ENCODE data around the gene LEAP2. TPM values are rescaled to one million over a fixed set of nuclear protein-coding genes. Genes with fewer than 3 reads are reported as not detected.

LEAP2 gene
- polyA plus RNA-seq, 1 of the 3 experiments (the other 2 are of a cell fraction), result 0.64 TPM

GRCh38 chr5:132877466-132877865, 4.0 kb downstream of the LEAP2 start:
- Histone ChIP-seq H2AFZ (ENCODE audit: low read depth) (no peak overlapping the region), H3K4me3 (ENCODE audit: low read depth in 2 of 2, low read length in 1 of 2) (no peak overlapping the region), H3K36me3 (replicated peaks in 1 of 2; ENCODE audit: control insufficient read depth in 1 of 2, insufficient read depth in 2 of 2, low read length in 1 of 2) (peaks cover 82 to 92% of the 10 kb centered on the region in 2 experiments), H4K20me1 (ENCODE audit: insufficient read depth) (0 out of 2 replicates have a peak, but pooled peaks cover 3% of the 10 kb centered on the region), H3K9ac (no peak overlapping the region), H3K27ac (ENCODE audit: low read depth in 2 of 2, low read length in 1 of 2) (peak overlapping the region in 1 of 2 experiments; percentile 35; a peak in 1 of 4 replicates), H3F3A (replicated peaks; ENCODE audit: insufficient read depth) (peaks cover 14% of the 10 kb centered on the region), H3K27me3 (ENCODE audit: insufficient read depth) (no peaks in the 10 kb centered on the region), H3K79me2 (ENCODE audit: insufficient read depth) (no peaks in the 10 kb centered on the region; the same call in 1 of the 2 replicates), H3K4me1 (ENCODE audit: control insufficient read depth in 1 of 2, insufficient read depth in 2 of 2, low read depth in 1 of 2, low read length in 1 of 2) (peaks cover 0 to 4% of the 10 kb centered on the region in 2 experiments; a peak in 2 of 4 replicates), H3K4me2 (no peak overlapping the region), H3K9me2 (no peaks in the 10 kb centered on the region), H3K9me3 (no peaks in the 10 kb centered on the region)
- TF ChIP-seq ZBTB33 (IDR thresholded peaks at IDR 0.05; ENCODE audit: borderline replicate concordance, low read depth) (no peak), RXRA (IDR thresholded peaks at IDR 0.05; ENCODE audit: borderline replicate concordance, low read depth) (no peak), YY1 (IDR thresholded peaks at IDR 0.05; ENCODE audit: low read depth) (no peak), MEF2A (IDR thresholded peaks at IDR 0.05; ENCODE audit: borderline replicate concordance, low read depth) (no peak), POLR2AphosphoS5 (IDR thresholded peaks at IDR 0.05; ENCODE audit: low read depth, low read length) (no peak), TAF1 (IDR thresholded peaks at IDR 0.05; ENCODE audit: borderline replicate concordance, low read depth, low read length) (no peak), FOXM1 (IDR thresholded peaks at IDR 0.05; ENCODE audit: low read depth) (no peak), PBX3 (IDR thresholded peaks at IDR 0.05) (no peak)
- TF ChIP-seq, protein P1, sequence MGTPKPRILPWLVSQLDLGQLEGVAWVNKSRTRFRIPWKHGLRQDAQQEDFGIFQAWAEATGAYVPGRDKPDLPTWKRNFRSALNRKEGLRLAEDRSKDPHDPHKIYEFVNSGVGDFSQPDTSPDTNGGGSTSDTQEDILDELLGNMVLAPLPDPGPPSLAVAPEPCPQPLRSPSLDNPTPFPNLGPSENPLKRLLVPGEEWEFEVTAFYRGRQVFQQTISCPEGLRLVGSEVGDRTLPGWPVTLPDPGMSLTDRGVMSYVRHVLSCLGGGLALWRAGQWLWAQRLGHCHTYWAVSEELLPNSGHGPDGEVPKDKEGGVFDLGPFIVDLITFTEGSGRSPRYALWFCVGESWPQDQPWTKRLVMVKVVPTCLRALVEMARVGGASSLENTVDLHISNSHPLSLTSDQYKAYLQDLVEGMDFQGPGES (IDR thresholded peaks at IDR 0.05; ENCODE audit: low read depth, low read length), result no peak
- TF ChIP-seq, protein P2, sequence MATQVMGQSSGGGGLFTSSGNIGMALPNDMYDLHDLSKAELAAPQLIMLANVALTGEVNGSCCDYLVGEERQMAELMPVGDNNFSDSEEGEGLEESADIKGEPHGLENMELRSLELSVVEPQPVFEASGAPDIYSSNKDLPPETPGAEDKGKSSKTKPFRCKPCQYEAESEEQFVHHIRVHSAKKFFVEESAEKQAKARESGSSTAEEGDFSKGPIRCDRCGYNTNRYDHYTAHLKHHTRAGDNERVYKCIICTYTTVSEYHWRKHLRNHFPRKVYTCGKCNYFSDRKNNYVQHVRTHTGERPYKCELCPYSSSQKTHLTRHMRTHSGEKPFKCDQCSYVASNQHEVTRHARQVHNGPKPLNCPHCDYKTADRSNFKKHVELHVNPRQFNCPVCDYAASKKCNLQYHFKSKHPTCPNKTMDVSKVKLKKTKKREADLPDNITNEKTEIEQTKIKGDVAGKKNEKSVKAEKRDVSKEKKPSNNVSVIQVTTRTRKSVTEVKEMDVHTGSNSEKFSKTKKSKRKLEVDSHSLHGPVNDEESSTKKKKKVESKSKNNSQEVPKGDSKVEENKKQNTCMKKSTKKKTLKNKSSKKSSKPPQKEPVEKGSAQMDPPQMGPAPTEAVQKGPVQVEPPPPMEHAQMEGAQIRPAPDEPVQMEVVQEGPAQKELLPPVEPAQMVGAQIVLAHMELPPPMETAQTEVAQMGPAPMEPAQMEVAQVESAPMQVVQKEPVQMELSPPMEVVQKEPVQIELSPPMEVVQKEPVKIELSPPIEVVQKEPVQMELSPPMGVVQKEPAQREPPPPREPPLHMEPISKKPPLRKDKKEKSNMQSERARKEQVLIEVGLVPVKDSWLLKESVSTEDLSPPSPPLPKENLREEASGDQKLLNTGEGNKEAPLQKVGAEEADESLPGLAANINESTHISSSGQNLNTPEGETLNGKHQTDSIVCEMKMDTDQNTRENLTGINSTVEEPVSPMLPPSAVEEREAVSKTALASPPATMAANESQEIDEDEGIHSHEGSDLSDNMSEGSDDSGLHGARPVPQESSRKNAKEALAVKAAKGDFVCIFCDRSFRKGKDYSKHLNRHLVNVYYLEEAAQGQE (IDR thresholded peaks at IDR 0.05; ENCODE audit: low read depth, low read length), result no peak
- WGBS (ENCODE audit: low lambda C conversion rate), result 63% methylated on average over 2 of the region's 2 CpGs
- no peak for DNase-seq
- ChIA-PET CTCF (interaction anchor here (0.8 kb wide), 3 partner anchors 48 to 286 kb away, joined by 3 to 5 read pairs (median 3); no protein-coding TSS in a partner anchor), POLR2A (no interaction called here)
